Prostate gland (tissue), 2 donors: ENCODE measurements around the gene IBA57. TPM values are rescaled to one million over a fixed set of nuclear protein-coding genes. Genes with fewer than 3 reads are reported as not detected.

Experiments
- DNase-seq: peaks from one replicate; pipeline ENCODE4 v3.0.0-alpha.2; 2019; ENCODE audit warnings: low spot score
- H3K27ac ChIP-seq, 2 donors: fragments of 200-600 bp; sonication (generic); 2 replicates each; pipeline ENCODE4 v1.5.1; 2017 to 2019
- H3K27me3 ChIP-seq: fragments of 200-600 bp; sonication (generic); replicated peaks from 2 replicates; pipeline ENCODE4 v1.5.1; 2019; ENCODE audit not compliant: insufficient read depth
- H3K36me3 ChIP-seq, 2 donors: fragments of 200-600 bp; sonication (generic); 1 replicate in 1 of 2; 2 replicates in 1 of 2; pipeline versions ENCODE4 v1.5.1 to v1.8.1; 2017 to 2019
- H3K4me1 ChIP-seq: fragments of 200-600 bp; sonication (generic); replicated peaks from 2 replicates; pipeline ENCODE4 v1.5.1; 2019
- H3K4me3 ChIP-seq, 2 donors: fragments of 200-600 bp; sonication (generic); 2 replicates each; pipeline ENCODE4 v1.5.1; 2017 to 2019
- H3K9me3 ChIP-seq: fragments of 200-600 bp; sonication (generic); 2 replicates; pipeline ENCODE4 v1.5.1; 2017
- CTCF ChIP-seq, 4 experiments: fragments of 200-600 bp in 2 of 4; fragments of 450-650 bp in 2 of 4; sonication (generic) in 2 of 4; IDR thresholded peaks; 1 replicate in 3 of 4; 2 replicates in 1 of 4; pipeline ENCODE4 v1.5.1; 2016 to 2019; ENCODE audit warnings: antibody characterized with exemption in 4 of 4, mild to moderate bottlenecking in 2 of 4, moderate library complexity in 2 of 4
- POLR2A ChIP-seq: fragments of 450-650 bp; IDR thresholded peaks from one replicate; pipeline ENCODE4 v1.6.1; 2016; ENCODE audit warnings: antibody characterized with exemption, mild to moderate bottlenecking
- POLR2AphosphoS5 ChIP-seq: sonication (generic); formaldehyde crosslinking; IDR thresholded peaks from one replicate; pipeline ENCODE4 v1.6.1; 2017; ENCODE audit warnings: antibody characterized with exemption
- WGBS: methylation state at CpG from one replicate; pipeline ENCODE4 v1.1.5; 2018; 5-methylcytosine and 5-hydroxymethylcytosine counted together
- intact Hi-C: fragments of 100-400 bp; cut with DNase I; formaldehyde crosslinking; loops from one replicate; pipeline ENCODE4 v1.14.2; 2022
- total RNA-seq, 2 donors: library from RNA; depleted of rRNA; stranded (reverse); fragments of >200 nt; gene quantifications; one replicate each; pipeline ENCODE4 v1.1.0, GENCODE V29; 2016

The IBA57 gene
- total RNA-seq, 2 donors from 2014 or later = 5.6 to 17.4 TPM

GRCh38 chr1:228120857-228121489 lies 44.6 kb upstream of the IBA57 start:
- no peak for DNase-seq
- 58% methylated on average over 5 of the region's 5 CpGs for WGBS
- Histone ChIP-seq H3K27me3 (no peaks in the 10 kb centered on the region), H3K27ac (no peak overlapping the region), H3K4me3 (no peak overlapping the region), H3K4me1 (no peaks in the 10 kb centered on the region), H3K36me3 (no peaks in the 10 kb centered on the region), H3K9me3 (no peaks in the 10 kb centered on the region)
- TF ChIP-seq POLR2AphosphoS5 (no peak), POLR2A (no peak), CTCF (IDR thresholded peaks at IDR 0.05) (no peak)
- intact Hi-C loops = no loop called here

DNA sequence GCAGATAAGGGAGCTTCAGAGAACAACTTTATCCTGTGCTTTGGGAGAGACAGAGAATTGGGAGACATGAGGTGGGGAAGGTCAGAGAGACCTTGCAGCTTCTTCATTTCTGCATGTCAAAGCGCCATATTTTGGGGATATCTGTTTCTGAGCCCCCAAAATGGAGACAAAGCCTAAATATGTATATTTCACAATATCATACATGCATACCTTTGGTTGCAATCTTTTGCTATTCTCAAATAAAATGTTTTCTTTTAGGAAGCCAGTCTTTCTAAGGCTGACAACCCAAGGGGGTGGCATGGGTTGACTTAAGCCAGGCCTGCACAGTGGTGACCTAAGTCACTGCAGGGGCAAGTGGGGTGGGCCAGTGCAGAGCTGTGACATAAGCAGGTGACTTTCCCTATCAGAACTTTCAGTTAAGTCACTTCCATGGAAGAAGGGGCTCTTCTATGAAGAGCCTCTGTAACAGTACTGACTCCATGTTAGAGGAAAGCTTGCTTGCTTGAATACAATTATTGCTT lies 42.6 kb upstream of the IBA57 start:
- intact Hi-C loops = no loop called here
- DNase-seq = no peak
- Histone ChIP-seq H3K4me3 (no peak overlapping the region), H3K27ac (no peak overlapping the region), H3K27me3 (no peaks in the 10 kb centered on the region), H3K36me3 (no peaks in the 10 kb centered on the region), H3K9me3 (no peaks in the 10 kb centered on the region), H3K4me1 (no peaks in the 10 kb centered on the region)
- no peak for TF ChIP-seq POLR2A
- TF ChIP-seq CTCF (IDR thresholded peaks at IDR 0.05) = no peak
- no peak for TF ChIP-seq POLR2AphosphoS5
- WGBS = 64% methylated on average over 1 of the region's 1 CpG

DNA sequence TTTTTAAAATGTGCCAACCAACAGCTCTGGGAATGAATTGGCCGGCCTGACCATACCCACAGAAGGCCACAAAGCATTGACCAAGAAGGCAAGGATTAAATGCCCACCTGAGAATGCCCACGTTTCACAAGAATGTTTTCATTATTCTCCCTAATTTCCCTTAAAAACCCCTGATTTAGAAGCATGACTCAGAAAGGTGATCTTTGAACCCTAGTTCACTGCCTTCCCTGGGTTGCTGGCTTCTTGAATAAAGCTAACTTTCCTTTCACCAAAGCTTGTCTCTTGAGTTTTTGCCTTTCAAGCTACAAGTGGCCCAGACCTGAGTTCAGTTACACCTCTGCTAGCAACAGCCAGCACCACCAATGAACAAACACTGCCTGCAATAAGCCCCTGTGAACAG lies 42.1 kb upstream of the IBA57 start:
- no peak overlapping the region for H3K4me3 ChIP-seq
- no peaks in the 10 kb centered on the region for H3K9me3 ChIP-seq
- no peaks in the 10 kb centered on the region for H3K36me3 ChIP-seq
- no peaks in the 10 kb centered on the region for H3K4me1 ChIP-seq
- no peak for DNase-seq
- H3K27me3 ChIP-seq = no peaks in the 10 kb centered on the region
- WGBS = 79% methylated on average over 2 of the region's 2 CpGs
- H3K27ac ChIP-seq = no peak overlapping the region
- intact Hi-C loops = no loop called here
- TF ChIP-seq POLR2A (no peak), POLR2AphosphoS5 (no peak), CTCF (IDR thresholded peaks at IDR 0.05) (no peak)

GRCh38 chr1:228125185-228125584 lies 40.4 kb upstream of the IBA57 start:
- H3K4me3 ChIP-seq = no peak overlapping the region
- H3K4me1 ChIP-seq = no peaks in the 10 kb centered on the region
- H3K27ac ChIP-seq = no peak overlapping the region
- no peaks in the 10 kb centered on the region for H3K27me3 ChIP-seq
- DNase-seq = no peak
- TF ChIP-seq CTCF (IDR thresholded peaks at IDR 0.05) = no peak
- no peak for TF ChIP-seq POLR2A
- TF ChIP-seq POLR2AphosphoS5 = no peak
- H3K36me3 ChIP-seq = no peaks in the 10 kb centered on the region
- H3K9me3 ChIP-seq = no peaks in the 10 kb centered on the region
- 84% methylated on average over 5 of the region's 5 CpGs for WGBS
- intact Hi-C loops = no loop called here

- intact Hi-C loops = no loop called here
- Histone ChIP-seq H3K4me1 (no peaks in the 10 kb centered on the region), H3K9me3 (no peaks in the 10 kb centered on the region), H3K36me3 (no peaks in the 10 kb centered on the region), H3K27me3 (no peaks in the 10 kb centered on the region), H3K4me3 (no peak overlapping the region), H3K27ac (no peak overlapping the region)
- DNase-seq = no peak
- TF ChIP-seq POLR2A (no peak), POLR2AphosphoS5 (no peak), CTCF (IDR thresholded peaks at IDR 0.05) (no peak)
- WGBS = 79% methylated on average over 2 of the region's 2 CpGs
Observed at GRCh38 chr1:228131766-228132165, 33.8 kb upstream of the IBA57 start.
